ENCODE results near the gene ZNF124. TPM values are rescaled to one million over a fixed set of nuclear protein-coding genes. Genes with fewer than 3 reads are reported as not detected.

The ZNF124 gene
- total and polyA plus RNA-seq, 2 of the 13 experiments (the other 11 are each of a cell fraction or from before 2014, with no cell fraction given): 9.7 to 134 TPM

DNA sequence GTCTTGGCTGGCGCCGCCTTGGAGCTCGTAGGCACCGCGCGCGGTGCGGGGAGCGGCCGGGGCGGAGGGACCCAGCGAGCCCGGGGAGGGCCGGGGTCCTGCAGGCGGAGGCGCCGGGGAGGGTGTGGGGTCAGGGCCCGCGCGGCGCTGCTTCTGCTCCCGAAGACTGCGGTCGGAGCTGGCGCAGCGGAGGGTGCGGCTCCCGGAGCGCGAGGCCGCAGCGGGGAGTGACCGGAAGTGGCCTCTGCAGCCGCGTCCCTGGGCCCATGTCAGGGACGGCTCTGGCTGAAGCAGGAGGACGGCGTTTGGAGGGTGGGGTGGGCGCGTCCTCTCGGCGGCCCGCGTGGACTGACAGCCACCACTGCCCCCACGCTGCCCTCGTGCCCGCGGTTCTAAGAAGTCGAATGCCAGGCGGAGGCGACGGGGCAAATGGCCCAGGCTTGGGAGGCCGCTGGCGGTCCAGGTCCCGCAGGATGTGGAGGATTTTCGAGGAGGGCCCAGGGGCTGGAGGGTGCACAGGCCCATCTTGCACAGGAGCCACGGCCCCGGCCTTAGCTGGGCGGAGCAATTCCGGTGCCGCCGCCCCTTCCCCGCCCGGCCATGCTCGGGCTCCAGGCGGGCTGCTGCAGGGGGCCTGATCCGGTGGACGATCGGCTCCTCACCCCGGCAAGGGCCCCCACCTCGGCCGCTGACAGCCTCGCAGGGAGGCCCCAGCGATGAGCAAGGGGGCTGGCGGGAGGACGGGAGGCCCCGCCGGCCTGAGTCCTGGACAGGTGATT is 59.9 kb downstream of the ZNF124 start (continued):
- TF ChIP-seq, protein P1, sequence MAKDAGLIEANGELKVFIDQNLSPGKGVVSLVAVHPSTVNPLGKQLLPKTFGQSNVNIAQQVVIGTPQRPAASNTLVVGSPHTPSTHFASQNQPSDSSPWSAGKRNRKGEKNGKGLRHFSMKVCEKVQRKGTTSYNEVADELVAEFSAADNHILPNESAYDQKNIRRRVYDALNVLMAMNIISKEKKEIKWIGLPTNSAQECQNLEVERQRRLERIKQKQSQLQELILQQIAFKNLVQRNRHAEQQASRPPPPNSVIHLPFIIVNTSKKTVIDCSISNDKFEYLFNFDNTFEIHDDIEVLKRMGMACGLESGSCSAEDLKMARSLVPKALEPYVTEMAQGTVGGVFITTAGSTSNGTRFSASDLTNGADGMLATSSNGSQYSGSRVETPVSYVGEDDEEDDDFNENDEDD (CRISPR knock-in tag; IDR thresholded peaks at IDR 0.05; ENCODE audit: borderline replicate concordance): peak; percentile 41; the same call in 1 of the 2 replicates
- TF ChIP-seq, protein P2, sequence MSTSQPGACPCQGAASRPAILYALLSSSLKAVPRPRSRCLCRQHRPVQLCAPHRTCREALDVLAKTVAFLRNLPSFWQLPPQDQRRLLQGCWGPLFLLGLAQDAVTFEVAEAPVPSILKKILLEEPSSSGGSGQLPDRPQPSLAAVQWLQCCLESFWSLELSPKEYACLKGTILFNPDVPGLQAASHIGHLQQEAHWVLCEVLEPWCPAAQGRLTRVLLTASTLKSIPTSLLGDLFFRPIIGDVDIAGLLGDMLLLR (CRISPR knock-in tag; IDR thresholded peaks at IDR 0.05): peak; percentile 72; the same call in 1 of the 2 replicates
- TF ChIP-seq ZNF777 (CRISPR knock-in tag; IDR thresholded peaks at IDR 0.05): peak; percentile 61
- peak; percentile 90 for TF ChIP-seq ZNF33B (CRISPR knock-in tag; IDR thresholded peaks at IDR 0.05)
- TF ChIP-seq, protein P3, sequence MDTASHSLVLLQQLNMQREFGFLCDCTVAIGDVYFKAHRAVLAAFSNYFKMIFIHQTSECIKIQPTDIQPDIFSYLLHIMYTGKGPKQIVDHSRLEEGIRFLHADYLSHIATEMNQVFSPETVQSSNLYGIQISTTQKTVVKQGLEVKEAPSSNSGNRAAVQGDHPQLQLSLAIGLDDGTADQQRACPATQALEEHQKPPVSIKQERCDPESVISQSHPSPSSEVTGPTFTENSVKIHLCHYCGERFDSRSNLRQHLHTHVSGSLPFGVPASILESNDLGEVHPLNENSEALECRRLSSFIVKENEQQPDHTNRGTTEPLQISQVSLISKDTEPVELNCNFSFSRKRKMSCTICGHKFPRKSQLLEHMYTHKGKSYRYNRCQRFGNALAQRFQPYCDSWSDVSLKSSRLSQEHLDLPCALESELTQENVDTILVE (CRISPR knock-in tag; IDR thresholded peaks at IDR 0.05): peak; percentile 82; the same call in 1 of the 2 replicates
- TF ChIP-seq, protein P4, sequence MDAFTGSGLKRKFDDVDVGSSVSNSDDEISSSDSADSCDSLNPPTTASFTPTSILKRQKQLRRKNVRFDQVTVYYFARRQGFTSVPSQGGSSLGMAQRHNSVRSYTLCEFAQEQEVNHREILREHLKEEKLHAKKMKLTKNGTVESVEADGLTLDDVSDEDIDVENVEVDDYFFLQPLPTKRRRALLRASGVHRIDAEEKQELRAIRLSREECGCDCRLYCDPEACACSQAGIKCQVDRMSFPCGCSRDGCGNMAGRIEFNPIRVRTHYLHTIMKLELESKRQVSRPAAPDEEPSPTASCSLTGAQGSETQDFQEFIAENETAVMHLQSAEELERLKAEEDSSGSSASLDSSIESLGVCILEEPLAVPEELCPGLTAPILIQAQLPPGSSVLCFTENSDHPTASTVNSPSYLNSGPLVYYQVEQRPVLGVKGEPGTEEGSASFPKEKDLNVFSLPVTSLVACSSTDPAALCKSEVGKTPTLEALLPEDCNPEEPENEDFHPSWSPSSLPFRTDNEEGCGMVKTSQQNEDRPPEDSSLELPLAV (CRISPR knock-in tag; conservative IDR thresholded peaks at IDR 0.05; ENCODE audit: low read depth): no peak
- TF ChIP-seq XBP1 (CRISPR knock-in tag; IDR thresholded peaks at IDR 0.05): 0 out of 2 replicates have a peak, but pooled peaks have one; percentile 22
- TF ChIP-seq ZNF672 (CRISPR knock-in tag; IDR thresholded peaks at IDR 0.05): no peak
- peak; percentile 28; the same call in 1 of the 3 replicates for TF ChIP-seq MXI1 (IDR thresholded peaks at IDR 0.05; ENCODE audit: borderline replicate concordance, low read depth, low read length)
- TF ChIP-seq ZFP36L2 (CRISPR knock-in tag; IDR thresholded peaks at IDR 0.05): no peak
- TF ChIP-seq ZNF224 (CRISPR knock-in tag; IDR thresholded peaks at IDR 0.05): peak; percentile 29; the same call in 1 of the 2 replicates
- TF ChIP-seq ZNF251 (CRISPR knock-in tag; IDR thresholded peaks at IDR 0.05): no peak
- TF ChIP-seq NR2F2 (IDR thresholded peaks at IDR 0.05; ENCODE audit: borderline replicate concordance, low read depth): no peak
- peak; percentile 87; the same call in 1 of the 2 replicates for TF ChIP-seq NFKB2 (CRISPR knock-in tag; IDR thresholded peaks at IDR 0.05; ENCODE audit: borderline replicate concordance)
- TF ChIP-seq, protein P5, sequence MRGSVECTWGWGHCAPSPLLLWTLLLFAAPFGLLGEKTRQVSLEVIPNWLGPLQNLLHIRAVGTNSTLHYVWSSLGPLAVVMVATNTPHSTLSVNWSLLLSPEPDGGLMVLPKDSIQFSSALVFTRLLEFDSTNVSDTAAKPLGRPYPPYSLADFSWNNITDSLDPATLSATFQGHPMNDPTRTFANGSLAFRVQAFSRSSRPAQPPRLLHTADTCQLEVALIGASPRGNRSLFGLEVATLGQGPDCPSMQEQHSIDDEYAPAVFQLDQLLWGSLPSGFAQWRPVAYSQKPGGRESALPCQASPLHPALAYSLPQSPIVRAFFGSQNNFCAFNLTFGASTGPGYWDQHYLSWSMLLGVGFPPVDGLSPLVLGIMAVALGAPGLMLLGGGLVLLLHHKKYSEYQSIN (CRISPR knock-in tag; IDR thresholded peaks at IDR 0.05; ENCODE audit: borderline replicate concordance): no peak
- TF ChIP-seq NFE2L2 (IDR thresholded peaks at IDR 0.05; ENCODE audit: low read length): no peak
- TF ChIP-seq CBX2 (IDR thresholded peaks at IDR 0.05; ENCODE audit: low read depth, low read length): no peak
- TF ChIP-seq CBX2 (CRISPR knock-in tag; IDR thresholded peaks at IDR 0.05; ENCODE audit: low read depth): no peak; the same call in 1 of the 2 replicates
- TF ChIP-seq, protein P6, sequence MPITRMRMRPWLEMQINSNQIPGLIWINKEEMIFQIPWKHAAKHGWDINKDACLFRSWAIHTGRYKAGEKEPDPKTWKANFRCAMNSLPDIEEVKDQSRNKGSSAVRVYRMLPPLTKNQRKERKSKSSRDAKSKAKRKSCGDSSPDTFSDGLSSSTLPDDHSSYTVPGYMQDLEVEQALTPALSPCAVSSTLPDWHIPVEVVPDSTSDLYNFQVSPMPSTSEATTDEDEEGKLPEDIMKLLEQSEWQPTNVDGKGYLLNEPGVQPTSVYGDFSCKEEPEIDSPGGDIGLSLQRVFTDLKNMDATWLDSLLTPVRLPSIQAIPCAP (CRISPR knock-in tag; IDR thresholded peaks at IDR 0.05; ENCODE audit: low read depth): no peak
- peak; percentile 85 for TF ChIP-seq ETV5 (CRISPR knock-in tag; IDR thresholded peaks at IDR 0.05; ENCODE audit: borderline replicate concordance)

All from HepG2 (cell line).